Endometrial microvascular endothelial cells (primary cell): ENCODE data around the gene VDAC2. TPM values are rescaled to one million over a fixed set of nuclear protein-coding genes. Genes with fewer than 3 reads are reported as not detected.

Experiments
- in situ Hi-C: cut with HindIII; loops from 2 replicates; pipeline ENCODE4 v1.10.0; 2017; ENCODE audit warnings: low sequenced_read_pairs, low pct_unique_long_range_greater_than_20kb; ENCODE audit errors: inconsistent ontology term
- total RNA-seq: library from RNA; depleted of rRNA; stranded (reverse); fragments of >200 nt; gene quantifications from one replicate; pipeline ENCODE4 v1.2.3, GENCODE V29; 2015; ENCODE audit errors: inconsistent ontology term

Gene VDAC2
- total RNA-seq, 1 donor from 2014 or later, result 193 TPM

DNA sequence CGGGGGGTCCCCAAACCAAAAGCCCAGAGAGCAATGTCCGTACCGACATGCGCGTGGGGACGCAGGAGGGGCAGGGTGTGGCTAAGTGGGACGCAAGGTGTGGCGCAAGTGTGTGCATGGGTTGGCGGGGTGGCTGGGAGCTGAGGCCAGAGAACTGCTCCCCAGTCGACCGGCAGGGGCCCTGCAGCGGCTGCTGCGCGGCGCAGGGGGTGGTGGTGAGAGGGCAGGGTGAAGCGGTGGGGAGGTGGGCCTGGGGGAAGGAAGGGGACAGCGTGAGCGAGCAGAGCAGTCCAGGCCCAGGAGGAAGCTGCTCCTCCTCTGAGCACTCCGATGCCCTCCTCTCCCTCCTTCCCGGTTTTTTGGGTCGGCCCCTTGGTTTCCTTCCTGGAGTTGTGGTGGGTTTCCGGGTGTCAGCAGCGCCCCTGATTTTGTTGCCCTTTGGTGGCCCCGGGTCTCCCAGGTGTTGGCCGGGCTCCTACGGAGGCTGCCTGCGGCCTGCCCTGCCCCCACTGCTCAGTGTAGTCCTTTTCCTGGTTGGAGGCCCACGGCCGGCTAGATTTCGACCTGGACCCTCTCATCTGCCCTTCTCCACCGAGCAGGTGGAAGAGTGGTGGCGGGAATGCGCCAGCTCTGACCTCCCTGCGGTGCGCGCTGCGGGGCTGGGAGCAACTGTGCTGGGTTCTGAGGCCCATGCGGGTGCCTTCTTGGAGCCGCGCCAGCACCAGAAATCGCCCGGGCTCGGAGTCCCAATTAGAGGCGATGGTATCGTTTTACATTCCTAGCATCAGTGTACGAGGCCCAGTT is 65.7 kb downstream of the VDAC2 start:
- in situ Hi-C loops, result no loop called here

DNA sequence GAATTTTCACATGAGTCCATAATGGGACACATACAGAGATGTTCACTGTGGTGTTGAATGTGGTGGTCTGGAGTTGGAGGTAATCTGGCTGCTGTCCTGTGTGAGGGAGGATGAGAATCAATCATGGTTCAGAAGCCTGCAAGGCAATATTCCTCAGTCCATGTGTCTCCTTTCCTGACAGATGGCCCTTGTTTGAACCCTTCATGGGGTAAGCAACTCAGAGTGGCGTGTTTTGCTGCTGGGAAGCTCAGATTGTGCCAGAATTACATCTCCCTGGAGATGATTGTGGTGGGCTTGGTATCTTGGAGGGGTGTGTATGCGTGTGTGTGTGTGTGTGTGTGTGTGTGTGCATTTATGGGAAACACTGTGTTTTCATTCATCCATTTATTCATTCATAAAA is 69.6 kb downstream of the VDAC2 start:
- in situ Hi-C loops, result no loop called here

Other genes with a start within 250 kb of the VDAC2 start
- 17.3 TPM for gene SAMD8, start 99.1 kb upstream of the VDAC2 start, total RNA-seq
- 1.5 TPM for gene COMTD1, start 25.2 kb downstream of the VDAC2 start, total RNA-seq
- 4.9 TPM for gene ZNF503, start 191.0 kb downstream of the VDAC2 start, total RNA-seq
- 1.2 TPM for gene LRMDA, start 220.8 kb downstream of the VDAC2 start, total RNA-seq